IMR-90 (cell line): Measurements from ENCODE around the gene VGF. TPM values are rescaled to one million over a fixed set of nuclear protein-coding genes. Genes with fewer than 3 reads are reported as not detected.

Experiments
- ATAC-seq: fragments of 200-7000 bp; cut with Tn5 transposase; 2 replicates; pipeline ENCODE4 v1.9.1; 2020; ENCODE audit warnings: low read depth, mild to moderate bottlenecking, moderate library complexity
- BruUV-seq: library from RNA; stranded (reverse); fragments of 400-500 nt; replicated peaks from 2 replicates; lab custom pipeline; 2021; lab: Mats Ljungman, UMichigan
- CTCF ChIA-PET: fragments of 300-600 bp; formaldehyde crosslinking; extraction: SDS; loops from one replicate; lab custom pipeline; 2021; ENCODE audit warnings: antibody characterized with exemption; lab: Yijun Ruan, JAX
- POLR2A ChIA-PET: fragments of 300-600 bp; sonication (Branson Sonifier 250); formaldehyde crosslinking; loops from one replicate; lab custom pipeline; 2022; ENCODE audit warnings: antibody characterized with exemption; ENCODE audit not compliant: unreplicated experiment; lab: Charles Lee
- DNase-seq: peaks from one replicate; pipeline ENCODE4 v3.0.0; 2013
- H2AFZ ChIP-seq: replicated peaks from 2 replicates; pipeline ENCODE3; 2013; ENCODE audit warnings: low read length, mild to moderate bottlenecking; ENCODE audit not compliant: poor library complexity
- H2AK5ac ChIP-seq: 2 replicates; pipeline ENCODE4 v1.6.1; 2013; ENCODE audit warnings: low read depth, low read length, inconsistent platforms
- H2AK9ac ChIP-seq: replicated peaks from 2 replicates; pipeline ENCODE3; 2013; ENCODE audit warnings: mild to moderate bottlenecking, low read depth, low read length, moderate library complexity; ENCODE audit not compliant: poor library complexity
- H2BK120ac ChIP-seq: 2 replicates; pipeline ENCODE4 v1.6.1; 2013; ENCODE audit warnings: low read depth, low read length, inconsistent platforms
- H2BK15ac ChIP-seq: 3 replicates; pipeline ENCODE4 v1.6.1; 2013; ENCODE audit warnings: low read depth, low read length, inconsistent platforms
- H2BK20ac ChIP-seq: 2 replicates; pipeline ENCODE4 v1.6.1; 2013; ENCODE audit warnings: low read depth, mild to moderate bottlenecking, inconsistent platforms, low read length, moderate library complexity
- H2BK5ac ChIP-seq: 2 replicates; pipeline ENCODE4 v1.6.1; 2013; ENCODE audit warnings: mild to moderate bottlenecking, low read depth, low read length, inconsistent platforms; ENCODE audit not compliant: poor library complexity, severe bottlenecking
- H3K14ac ChIP-seq: replicated peaks from 2 replicates; pipeline ENCODE4 v1.6.1; 2013; ENCODE audit warnings: low read depth, low read length, inconsistent platforms
- H3K18ac ChIP-seq: 2 replicates; pipeline ENCODE4 v1.6.1; 2013; ENCODE audit warnings: low read depth, low read length, control low read depth
- H3K23ac ChIP-seq: 2 replicates; pipeline ENCODE4 v1.6.1; 2013; ENCODE audit warnings: low read depth, low read length, inconsistent platforms
- H3K27ac ChIP-seq: 2 replicates; pipeline ENCODE4 v1.5.1; 2013; ENCODE audit warnings: mild to moderate bottlenecking, control low read depth, low read length; ENCODE audit not compliant: insufficient read depth
- H3K27me3 ChIP-seq: 2 replicates; pipeline ENCODE4 v1.6.1; 2013; ENCODE audit warnings: low read length; ENCODE audit not compliant: control insufficient read depth, insufficient read depth
- H3K36me3 ChIP-seq: 2 replicates; pipeline ENCODE4 v1.6.1; 2013; ENCODE audit warnings: low read length, mixed read lengths; ENCODE audit not compliant: control insufficient read depth, insufficient read depth
- H3K4ac ChIP-seq: 2 replicates; pipeline ENCODE4 v1.6.1; 2013; ENCODE audit warnings: low read depth, low read length, inconsistent platforms
- H3K4me1 ChIP-seq: 2 replicates; pipeline ENCODE4 v1.6.1; 2013; ENCODE audit warnings: low read length, mixed read lengths; ENCODE audit not compliant: control insufficient read depth, insufficient read depth
- H3K4me2 ChIP-seq: 2 replicates; pipeline ENCODE4 v1.6.1; 2013; ENCODE audit warnings: low read depth, mild to moderate bottlenecking, control low read depth, low read length, moderate library complexity
- H3K4me3 ChIP-seq: 2 replicates; pipeline ENCODE4 v1.5.1; 2013; ENCODE audit warnings: low read depth, mild to moderate bottlenecking, control low read depth, low read length, moderate library complexity; ENCODE audit not compliant: insufficient read depth
- H3K56ac ChIP-seq: 2 replicates; pipeline ENCODE4 v1.6.1; 2013; ENCODE audit warnings: low read length, inconsistent platforms; ENCODE audit not compliant: insufficient read depth; ENCODE audit errors: extremely low read depth
- H3K79me1 ChIP-seq, 2 experiments: 2 replicates each; pipeline ENCODE4 v1.6.1; 2013; ENCODE audit warnings: low read length in 2 of 2, inconsistent platforms in 1 of 2, low read depth in 1 of 2
- H3K9ac ChIP-seq: 2 replicates; pipeline ENCODE4 v1.6.1; 2013; ENCODE audit warnings: low read depth, low read length, control low read depth
- H3K9me1 ChIP-seq: 2 replicates; pipeline ENCODE4 v1.6.1; 2013; ENCODE audit warnings: low read length, inconsistent platforms; ENCODE audit not compliant: insufficient read depth
- H3K9me3 ChIP-seq: 2 replicates; pipeline ENCODE4 v1.6.1; 2013; ENCODE audit warnings: low read length; ENCODE audit not compliant: control insufficient read depth, insufficient read depth
- H4K20me1 ChIP-seq: 2 replicates; pipeline ENCODE4 v1.6.1; 2013; ENCODE audit warnings: low read length, inconsistent platforms; ENCODE audit not compliant: insufficient read depth
- H4K5ac ChIP-seq: 2 replicates; pipeline ENCODE4 v1.6.1; 2013; ENCODE audit warnings: mild to moderate bottlenecking, low read depth, low read length, control low read depth
- H4K8ac ChIP-seq, 2 experiments: 2 replicates each; pipeline ENCODE4 v1.6.1; 2013; ENCODE audit warnings: low read depth in 2 of 2, low read length in 2 of 2, control low read depth in 1 of 2, inconsistent platforms in 1 of 2
- H4K91ac ChIP-seq: 2 replicates; pipeline ENCODE4 v1.6.1; 2013; ENCODE audit warnings: low read depth, low read length, inconsistent platforms; ENCODE audit not compliant: insufficient read depth
- BHLHE40 ChIP-seq: fragments of 150-350 bp; IDR thresholded peaks from 2 replicates; pipeline ENCODE4 v1.6.1; 2016; ENCODE audit warnings: mild to moderate bottlenecking, low read depth, low read length
- CEBPB ChIP-seq: IDR thresholded peaks from 2 replicates; pipeline ENCODE4 v1.6.1; 2012; ENCODE audit warnings: low read depth, low read length, improper control_type of control experiment
- CHD1 ChIP-seq: IDR thresholded peaks from 2 replicates; pipeline ENCODE4 v1.6.1; 2012; ENCODE audit warnings: low read depth, low read length, improper control_type of control experiment
- ELK1 ChIP-seq: fragments of 150-350 bp; IDR thresholded peaks from 2 replicates; pipeline ENCODE4 v1.6.1; 2016; ENCODE audit warnings: low read depth, mild to moderate bottlenecking, low read length, moderate library complexity, borderline replicate concordance
- FOS ChIP-seq: fragments of 150-350 bp; IDR thresholded peaks from 2 replicates; pipeline ENCODE4 v1.6.1; 2016; ENCODE audit warnings: low read depth, low read length
- MAFK ChIP-seq: IDR thresholded peaks from 2 replicates; pipeline ENCODE4 v1.6.1; 2012; ENCODE audit warnings: low read depth, low read length, improper control_type of control experiment
- MAZ ChIP-seq: IDR thresholded peaks from 2 replicates; pipeline ENCODE4 v1.6.1; 2012; ENCODE audit warnings: low read depth, mild to moderate bottlenecking, low read length, improper control_type of control experiment, moderate library complexity, borderline replicate concordance
- MXI1 ChIP-seq: IDR thresholded peaks from 2 replicates; pipeline ENCODE4 v1.6.1; 2012; ENCODE audit warnings: low read depth, mild to moderate bottlenecking, low read length, moderate library complexity, borderline replicate concordance
- NFE2L2 ChIP-seq: fragments of 150-350 bp; IDR thresholded peaks from 2 replicates; pipeline ENCODE4 v1.6.1; 2016; ENCODE audit warnings: low read depth, mild to moderate bottlenecking, low read length
- POLR2A ChIP-seq: IDR thresholded peaks from 2 replicates; pipeline ENCODE4 v1.6.1; 2012; ENCODE audit warnings: mild to moderate bottlenecking, low read depth, low read length
- RAD21 ChIP-seq: IDR thresholded peaks from 2 replicates; pipeline ENCODE4 v1.6.1; 2012; ENCODE audit warnings: low read length, improper control_type of control experiment
- RCOR1 ChIP-seq: IDR thresholded peaks from 2 replicates; pipeline ENCODE4 v1.6.1; 2012; ENCODE audit warnings: mild to moderate bottlenecking, low read length, improper control_type of control experiment; ENCODE audit not compliant: insufficient replicate concordance
- RFX5 ChIP-seq: IDR thresholded peaks from 2 replicates; pipeline ENCODE4 v1.8.0; 2012; ENCODE audit warnings: low read depth, mild to moderate bottlenecking, low read length, moderate library complexity
- SMC3 ChIP-seq: fragments of 150-350 bp; IDR thresholded peaks from 2 replicates; pipeline ENCODE4 v1.6.1; 2016; ENCODE audit warnings: low read depth, mild to moderate bottlenecking, antibody characterized with exemption, low read length, moderate library complexity
- USF2 ChIP-seq: fragments of 150-350 bp; IDR thresholded peaks from 2 replicates; pipeline ENCODE4 v1.6.1; 2017; ENCODE audit warnings: mild to moderate bottlenecking, antibody characterized with exemption, low read length, low read depth
- WGBS, 2 experiments: methylation state at CpG; one replicate each; pipeline versions ENCODE4 v1.1.5 to v1.1.7; 2013; ENCODE audit warnings: missing lambda C conversion rate in 2 of 2; ENCODE audit not compliant: insufficient read length in 1 of 2; ENCODE audit errors: extremely low coverage in 2 of 2; 5-methylcytosine and 5-hydroxymethylcytosine counted together
- dilution Hi-C: fragments of 300-500 bp; cut with HindIII; formaldehyde crosslinking; loops from one replicate; pipeline ENCODE4 v1.14.3; 2018; ENCODE audit warnings: low sequenced_read_pairs; ENCODE audit not compliant: unreplicated experiment
- in situ Hi-C: fragments of 300-500 bp; cut with MboI; formaldehyde crosslinking; loops from 3 replicates; pipeline ENCODE4 v1.14.3; 2019; ENCODE audit warnings: low sequenced_read_pairs, inconsistent platforms, mixed read lengths
- intact Hi-C: fragments of 100-400 bp; cut with micrococcal nuclease; formaldehyde crosslinking; loops from 2 replicates; pipeline ENCODE4 v1.10.0; 2022
- polyA plus RNA-seq, 3 experiments: library from polyadenylated mRNA; depleted of rRNA; stranded (reverse); fragments of >200 nt; gene quantifications; 2 replicates each; pipeline ENCODE4 v1.2.3, GENCODE V29; 2012; ENCODE audit warnings: low replicate concordance in 1 of 3
- total RNA-seq: library from RNA; depleted of rRNA; stranded (reverse); fragments of >200 nt; gene quantifications from 2 replicates; pipeline ENCODE4 v1.2.3, GENCODE V29; 2012

VGF gene
- total and polyA plus RNA-seq, 2 of the 4 experiments (the other 2 are of a cell fraction) = 0.18 to 0.50 TPM

GRCh38 chr7:101126651-101127459, 38.5 kb downstream of the VGF start, which contains the start of gene SERPINE1:
Gene SERPINE1 (plus strand): TSS chr7:101127104. CDS start chr7:101128394, 1,290 bp downstream.
- peak within 1 kb of the TSS; percentile 98 for H3K4ac ChIP-seq
- H3K14ac ChIP-seq = peak within 1 kb of the TSS; percentile 91
- peak within 1 kb of the TSS; percentile 90 for H4K91ac ChIP-seq
- H3K9me3 ChIP-seq = no peaks in the 10 kb centered on the region
- H2BK20ac ChIP-seq = peak within 1 kb of the TSS; percentile 97
- H4K5ac ChIP-seq = peak within 1 kb of the TSS; percentile 64
- H3K27ac ChIP-seq = peak within 1 kb of the TSS; percentile 89
- peak; percentile 58 for ATAC-seq
- peak within 1 kb of the TSS; percentile 93 for H2AFZ ChIP-seq
- CTCF ChIA-PET = interaction anchor here (0.8 to 1.1 kb wide), 3 partner anchors 17 to 27 kb away, joined by 3 read pairs; no protein-coding TSS in a partner anchor
- peak within 1 kb of the TSS; percentile 98 for H2BK120ac ChIP-seq
- H2AK9ac ChIP-seq = peak within 1 kb of the TSS; percentile 99
- intact Hi-C loops (loop anchor here (1.0 kb wide), 1 partner anchor 27 kb away; no protein-coding TSS in a partner anchor), dilution Hi-C loops (no loop called here), in situ Hi-C loops (no loop called here)
- peak within 1 kb of the TSS; percentile 99 for H2AK5ac ChIP-seq
- peaks cover 20% of the 10 kb centered on the region for H3K36me3 ChIP-seq
- peak within 1 kb of the TSS; percentile 95 for H3K56ac ChIP-seq
- TSS peak; percentile 88 for BruUV-seq
- peak within 1 kb of the TSS; percentile 97 for H2BK5ac ChIP-seq
- peaks cover 16% of the 10 kb centered on the region for H3K9me1 ChIP-seq
- DNase-seq = peak; percentile 100
- peak within 1 kb of the TSS; percentile 14 to 96 for H4K8ac ChIP-seq
- POLR2A ChIA-PET = interaction anchor here (0.6 kb wide), 1 partner anchor 91 kb away, joined by 3 read pairs; the partner anchor contains the start of genes PLOD3 and ZNHIT1
- H3K9ac ChIP-seq = peak within 1 kb of the TSS; percentile 82
- H3K23ac ChIP-seq = peak within 1 kb of the TSS; percentile 96
- WGBS, 2 experiments = 19% methylated on average over 3 of the region's 22 CpGs; no CpG with 5 or more reads in 1 of the 2 experiments
- H3K4me3 ChIP-seq = peak within 1 kb of the TSS; percentile 56
- H3K27me3 ChIP-seq = no peaks in the 10 kb centered on the region
- peaks cover 41% of the 10 kb centered on the region for H4K20me1 ChIP-seq
- H3K18ac ChIP-seq = peak within 1 kb of the TSS; percentile 70
- H3K79me1 ChIP-seq = peaks cover 10 to 64% of the 10 kb centered on the region in 2 experiments; a peak in 3 of 4 replicates
- peak within 1 kb of the TSS; percentile 88; the same call in 2 of the 3 replicates for H2BK15ac ChIP-seq
- peaks cover 27% of the 10 kb centered on the region for H3K4me1 ChIP-seq
- peak within 1 kb of the TSS; percentile 72 for H3K4me2 ChIP-seq
- TF ChIP-seq ELK1 (no peak), BHLHE40 (peak; percentile 44; the same call in 1 of the 2 replicates), CEBPB (peak; percentile 66; the same call in 1 of the 2 replicates), FOS (no peak; the same call in 1 of the 2 replicates), MAZ (peak; percentile 88), MXI1 (peak; percentile 70; the same call in 1 of the 2 replicates), RAD21 (peak; percentile 33; the same call in 1 of the 2 replicates), USF2 (peak; percentile 25; the same call in 1 of the 2 replicates), MAFK (no peak), SMC3 (peak; percentile 5; the same call in 1 of the 2 replicates), CHD1 (peak; percentile 99), POLR2A (peak; percentile 99), NFE2L2 (peak; percentile 58; the same call in 1 of the 2 replicates), RFX5 (no peak), RCOR1 (no peak)
